ENCODE measurements around the gene ANKRD55. TPM values are rescaled to one million over a fixed set of nuclear protein-coding genes. Genes with fewer than 3 reads are reported as not detected.

ANKRD55 gene
- total and polyA plus RNA-seq, 2 of the 8 experiments (the other 6 are each of a cell fraction or from before 2014, with no cell fraction given) = not detected

DNA sequence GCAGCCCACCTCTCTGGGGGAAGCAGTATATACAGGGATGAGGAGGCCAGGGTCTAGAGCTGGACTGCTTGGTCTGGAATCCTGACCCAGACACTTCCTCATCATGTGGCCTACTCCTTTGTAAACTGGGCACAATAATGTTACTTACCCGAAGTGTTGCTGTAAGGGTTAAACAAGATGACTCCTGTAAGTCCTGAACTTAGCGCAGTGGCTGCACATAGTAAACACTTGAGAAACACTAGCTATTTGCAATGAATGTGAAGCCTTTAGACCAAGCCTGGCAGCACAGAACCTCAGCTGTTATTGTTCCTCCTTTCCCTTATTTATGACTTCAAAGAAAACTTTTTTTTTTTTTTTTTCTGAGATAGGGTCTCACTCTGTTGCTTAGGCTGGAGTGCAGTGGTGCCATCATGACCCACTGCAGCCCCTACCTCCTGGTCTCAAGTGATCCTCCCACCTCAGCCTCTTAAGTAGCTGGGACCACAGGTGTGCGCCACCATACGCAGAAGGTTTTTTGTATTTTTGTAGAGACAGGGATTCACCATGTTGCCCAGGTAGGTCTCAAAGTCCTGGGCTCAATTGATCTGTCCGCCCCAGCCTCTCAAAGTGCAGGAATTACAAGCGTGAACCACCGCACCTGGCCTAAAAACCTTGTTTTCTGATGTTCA is 142.2 kb downstream of the ANKRD55 start:
- Histone ChIP-seq H3K14ac (ENCODE audit: insufficient read length) (no peak overlapping the region), H3K79me2 (ENCODE audit: control insufficient read depth in 1 of 2, insufficient read depth in 2 of 2, low read length in 2 of 2) (no peaks in the 10 kb centered on the region), H3K18ac (ENCODE audit: extremely low read depth, low read length) (no peak overlapping the region), H2BK120ac (replicated peaks; ENCODE audit: low read depth, low read length) (no peak overlapping the region), H3K4me2 (ENCODE audit: insufficient read depth in 1 of 2, low read depth in 2 of 2, low read length in 2 of 2) (no peak overlapping the region), H2AK5ac (ENCODE audit: low read depth, low read length) (no peak overlapping the region), H2BK20ac (ENCODE audit: low read length) (no peak overlapping the region), H4K5ac (ENCODE audit: insufficient read length, low read depth, low read length) (no peak overlapping the region), H3K4me1 (replicated peaks in 1 of 4; ENCODE audit: control insufficient read depth in 3 of 4, insufficient read depth in 4 of 4, low read length in 3 of 4) (no peaks in the 10 kb centered on the region), H2BK12ac (ENCODE audit: low read depth, low read length) (no peak overlapping the region), H3K23ac (ENCODE audit: insufficient read length) (no peak overlapping the region), H3K27ac (ENCODE audit: low read depth, low read length) (no peak overlapping the region), H3K23me2 (ENCODE audit: low read depth, low read length) (no peaks in the 10 kb centered on the region; the same call in 1 of the 2 replicates), H4K91ac (replicated peaks; ENCODE audit: insufficient read length, low read length) (no peak overlapping the region), H3K4ac (replicated peaks; ENCODE audit: insufficient read length, low read depth, low read length) (no peak overlapping the region), H2AFZ (ENCODE audit: low read length) (no peak overlapping the region), H3K4me3 (ENCODE audit: extremely low read depth in 1 of 4, insufficient read depth in 2 of 4, low read depth in 3 of 4, low read length in 4 of 4) (no peak overlapping the region), H3K9ac (replicated peaks in 1 of 4; ENCODE audit: extremely low read depth in 1 of 4, low read depth in 3 of 4, low read length in 3 of 4) (no peak overlapping the region), H3K56ac (replicated peaks; ENCODE audit: insufficient read length, low read depth, low read length) (no peak overlapping the region), H3K9me3 (ENCODE audit: insufficient read depth in 2 of 2, low read depth in 1 of 2, low read length in 1 of 2) (no peaks in the 10 kb centered on the region), H4K8ac (ENCODE audit: extremely low read depth, insufficient read depth, low read length) (no peak overlapping the region), H2BK5ac (ENCODE audit: low read depth, low read length) (0 out of 2 replicates have a peak overlapping the region, but pooled peaks have one; percentile 5), H3K27me3 (replicated peaks in 1 of 4; ENCODE audit: control insufficient read depth in 3 of 4, extremely low read depth in 1 of 4, insufficient read depth in 3 of 4, low read length in 3 of 4) (no peaks in the 10 kb centered on the region), H2BK15ac (ENCODE audit: low read length) (no peak overlapping the region), H3K36me3 (ENCODE audit: control insufficient read depth in 2 of 4, insufficient read depth in 4 of 4, low read length in 3 of 4) (no peaks in the 10 kb centered on the region), H3K79me1 (ENCODE audit: low read depth, low read length) (no peaks in the 10 kb centered on the region), H4K20me1 (replicated peaks in 1 of 2; ENCODE audit: control insufficient read depth in 1 of 2, insufficient read depth in 2 of 2, low read length in 2 of 2) (no peaks in the 10 kb centered on the region)
- DNase-seq (ENCODE audit: low read depth in 1 of 2, low spot score in 2 of 2) (no peak), FAIRE-seq (no peak)
- WGBS, 2 experiments (ENCODE audit: extremely low coverage in 1 of 2, insufficient coverage in 1 of 2, insufficient read length in 1 of 2, insufficient replicate concordance in 2 of 2, low coverage in 1 of 2, low lambda C conversion rate in 2 of 2, missing lambda C conversion rate in 1 of 2) = 97% methylated on average over 7 of the region's 7 CpGs; no CpG with 5 or more reads in 1 of the 2 experiments
- TF ChIP-seq RAD21 (IDR thresholded peaks at IDR 0.05 in 1 of 2, conservative IDR thresholded peaks at IDR 0.05 in 1 of 2; ENCODE audit: low read depth in 2 of 2, low read length in 2 of 2) = no peak
- no peak for TF ChIP-seq TBP (IDR thresholded peaks at IDR 0.05; ENCODE audit: low read depth, low read length)
- TF ChIP-seq SIX5 (IDR thresholded peaks at IDR 0.05; ENCODE audit: low read depth, low read length) = no peak
- no peak for TF ChIP-seq CTCF (IDR thresholded peaks at IDR 0.05; ENCODE audit: control extremely low read depth in 1 of 3, insufficient read depth in 1 of 3, low read depth in 1 of 3, low read length in 3 of 3)
- ChIA-PET POLR2A (ENCODE audit: partially characterized antibody) (no interaction called here), CTCF (ENCODE audit: partially characterized antibody) (interaction anchor here (0.6 to 0.7 kb wide), 3 partner anchors 10 to 501 kb away, joined by 3 to 4 read pairs (median 3); no protein-coding TSS in a partner anchor)
